HepG2 (cell line): ENCODE data around the gene UQCRFS1.

Experiments
- DPF2 ChIP-seq: sonication (generic); formaldehyde crosslinking; IDR thresholded peaks from 2 replicates; pipeline ENCODE4 v1.4.0; 2020; ENCODE audit warnings: mild to moderate bottlenecking, low read depth, missing genetic modification reagents, borderline replicate concordance
- EP300 ChIP-seq, 3 experiments: sonication (generic) in 1 of 3; formaldehyde crosslinking in 1 of 3; IDR thresholded peaks; 2 replicates each; pipeline versions ENCODE4 v1.5.1 to v1.6.1; 2011 to 2020; ENCODE audit warnings: low read depth in 2 of 3, low read length in 2 of 3, borderline replicate concordance in 1 of 3, improper control_type of control experiment in 1 of 3, mild to moderate bottlenecking in 1 of 3, missing genetic modification reagents in 1 of 3, moderate library complexity in 1 of 3
- NBN ChIP-seq: fragments of 450-650 bp; conservative IDR thresholded peaks from 2 replicates; pipeline ENCODE4 v1.6.1; 2017
- NONO ChIP-seq, 2 experiments: fragments of 450-650 bp in 1 of 2; sonication (generic) in 1 of 2; formaldehyde crosslinking in 1 of 2; IDR thresholded peaks in 1 of 2; conservative IDR thresholded peaks in 1 of 2; 2 replicates each; pipeline versions ENCODE4 v1.6.1 to v1.8.0; 2017 to 2022; ENCODE audit warnings: mild to moderate bottlenecking in 1 of 2, missing genetic modification reagents in 1 of 2, moderate library complexity in 1 of 2
- TRIM24 ChIP-seq: sonication (generic); formaldehyde crosslinking; IDR thresholded peaks from 2 replicates; pipeline ENCODE4 v1.8.0; 2022; ENCODE audit warnings: mild to moderate bottlenecking, missing genetic modification reagents
- YY1 ChIP-seq: IDR thresholded peaks from 2 replicates; pipeline ENCODE4 v1.6.1; 2011; ENCODE audit warnings: low read length, low read depth, moderate library complexity, mild to moderate bottlenecking; ENCODE audit not compliant: insufficient read depth, insufficient replicate concordance
- ZNF280B ChIP-seq: sonication (generic); formaldehyde crosslinking; IDR thresholded peaks from 2 replicates; pipeline ENCODE4 v1.5.0; 2020; ENCODE audit warnings: missing genetic modification reagents, mild to moderate bottlenecking, borderline replicate concordance
- ZNF776 ChIP-seq: sonication (generic); formaldehyde crosslinking; IDR thresholded peaks from 2 replicates; pipeline ENCODE4 v1.4.0; 2020; ENCODE audit warnings: mild to moderate bottlenecking, missing genetic modification reagents

- TF ChIP-seq TRIM24 (CRISPR knock-in tag) (no peak), DPF2 (no peak), EP300 (IDR thresholded peaks at IDR 0.05; ENCODE audit: low read depth in 2 of 2, low read length in 2 of 2) (no peak), EP300 (CRISPR knock-in tag; IDR thresholded peaks at IDR 0.05; ENCODE audit: borderline replicate concordance) (no peak), NBN (no peak), ZNF280B (no peak), YY1 (no peak), ZNF776 (CRISPR knock-in tag) (no peak), NONO (IDR thresholded peaks at IDR 0.05) (no peak), NONO (CRISPR knock-in tag; conservative IDR thresholded peaks at IDR 0.05) (no peak)
Measured at GRCh38 chr19:29171525-29171924, 41.4 kb downstream of the UQCRFS1 start.
